Spleen (tissue), 7 donors: ENCODE data around the gene UPK3A.

ENCODE experiments used
- CTCF ChIP-seq, 11 experiments: fragments of 200-600 bp in 7 of 11; fragments of 450-650 bp in 4 of 11; sonication (generic) in 4 of 11; IDR thresholded peaks in 8 of 11; conservative IDR thresholded peaks in 3 of 11; 1 replicate in 7 of 11; 2 replicates in 4 of 11; pipeline versions ENCODE4 v1.4.0 to v1.8.0; 2016 to 2021; ENCODE audit warnings: antibody characterized with exemption in 11 of 11, inconsistent platforms in 4 of 11, mild to moderate bottlenecking in 1 of 11
- POLR2A ChIP-seq, 3 donors: fragments of 450-650 bp; IDR thresholded peaks; one replicate each; pipeline ENCODE4 v1.5.1; 2017; ENCODE audit warnings: antibody characterized with exemption in 3 of 3, mild to moderate bottlenecking in 1 of 3
- donor health status: DM: no; HTN: no; CAD: no; lungs with moderate emphysema.
- donor health status: DM: no; HTN: no; CAD: no.
- donor health status: DM: no; HTN: no; CAD: no.

- TF ChIP-seq CTCF (IDR thresholded peaks at IDR 0.05 in 8 of 11, conservative IDR thresholded peaks at IDR 0.05 in 3 of 11), result no peak
- TF ChIP-seq POLR2A (IDR thresholded peaks at IDR 0.05), result no peak
Measured at GRCh38 chr22:45238076-45238956, 46.4 kb upstream of the UPK3A start.
